HG02981 (cell line): ENCODE data around the gene RPL10A.

Experiments used
- ATAC-seq: cut with Tn5 transposase; IDR thresholded peaks from one replicate; pipeline ENCODE4 v1.9.1; 2021; ENCODE audit warnings: mild to moderate bottlenecking, moderate library complexity; ENCODE audit not compliant: unreplicated experiment

The RPL10A gene

DNA sequence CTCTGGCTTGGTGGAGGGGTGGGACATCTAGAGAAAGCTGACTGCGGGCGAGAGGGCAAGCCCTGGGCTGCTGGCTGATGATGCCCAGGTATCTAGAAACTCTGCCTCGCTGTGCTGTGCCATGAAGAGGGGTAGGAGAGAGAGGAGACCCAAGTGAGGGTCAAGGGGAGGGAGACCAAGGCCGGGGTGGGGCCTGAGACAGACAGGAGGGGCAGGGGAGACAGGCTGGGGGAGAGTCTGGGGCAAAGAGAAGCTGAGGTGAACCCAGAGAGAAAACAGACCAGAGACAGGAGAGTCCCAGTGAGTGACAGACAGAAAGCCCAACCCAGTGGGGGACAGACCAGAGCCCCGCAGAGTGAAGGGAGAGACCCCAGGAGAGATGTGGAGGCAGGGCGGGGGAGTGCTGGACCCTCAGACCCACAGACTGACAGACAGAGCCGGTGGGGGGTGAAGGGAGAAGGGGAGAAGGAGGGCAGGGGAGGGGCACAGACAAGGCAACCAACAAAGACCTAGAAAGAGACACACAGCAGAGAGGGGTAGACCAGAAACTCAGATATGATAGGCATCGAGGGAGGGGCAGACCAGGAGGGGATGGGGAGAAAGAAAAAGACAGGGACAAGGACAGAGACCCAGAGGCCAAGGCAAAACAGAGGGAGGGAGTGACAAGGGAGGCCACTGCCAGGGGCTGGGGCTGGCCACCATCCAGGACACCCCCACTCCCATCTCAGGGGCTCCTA is 22.8 kb downstream of the RPL10A start:
- no peak for ATAC-seq

DNA sequence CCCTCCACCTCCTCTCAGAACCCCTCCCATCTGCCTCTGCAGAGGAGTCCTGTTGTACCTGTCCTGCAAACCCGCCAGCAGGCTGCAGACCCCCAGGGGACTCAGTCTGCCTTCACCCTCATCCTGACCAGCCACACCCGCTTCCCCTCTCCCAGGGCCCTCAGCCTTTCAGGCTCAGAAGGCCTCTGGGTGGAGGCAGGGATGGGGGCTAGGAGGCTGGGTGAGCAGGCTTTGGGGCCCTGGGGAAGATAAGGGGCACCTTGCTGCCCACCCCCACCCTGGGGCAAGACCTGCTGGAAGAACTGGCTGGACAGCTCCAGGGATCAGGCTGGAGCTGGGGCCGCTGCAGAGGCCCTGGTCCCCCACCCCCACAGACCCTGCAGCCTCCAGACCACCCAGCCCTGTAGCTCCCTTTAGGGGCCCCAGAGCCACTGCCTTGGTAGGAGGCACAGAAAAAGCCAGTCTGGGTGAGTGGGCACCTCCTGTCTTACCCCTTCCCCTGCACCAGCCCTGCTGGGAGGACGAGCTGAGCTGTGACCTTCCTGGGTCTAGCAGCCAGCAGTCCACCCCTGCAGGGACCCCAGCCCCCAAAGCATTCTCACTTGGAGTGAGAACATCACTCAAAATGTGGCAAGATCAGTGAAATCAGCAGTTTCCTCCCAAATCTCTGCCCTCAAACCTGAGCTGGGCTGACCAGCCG is 23.5 kb downstream of the RPL10A start:
- no peak for ATAC-seq

GRCh38 chr6:35492258-35492973 is 24.2 kb downstream of the RPL10A start:
- ATAC-seq, result no peak

GRCh38 chr6:35492974-35493284 is 24.7 kb downstream of the RPL10A start:
- ATAC-seq, result no peak

DNA sequence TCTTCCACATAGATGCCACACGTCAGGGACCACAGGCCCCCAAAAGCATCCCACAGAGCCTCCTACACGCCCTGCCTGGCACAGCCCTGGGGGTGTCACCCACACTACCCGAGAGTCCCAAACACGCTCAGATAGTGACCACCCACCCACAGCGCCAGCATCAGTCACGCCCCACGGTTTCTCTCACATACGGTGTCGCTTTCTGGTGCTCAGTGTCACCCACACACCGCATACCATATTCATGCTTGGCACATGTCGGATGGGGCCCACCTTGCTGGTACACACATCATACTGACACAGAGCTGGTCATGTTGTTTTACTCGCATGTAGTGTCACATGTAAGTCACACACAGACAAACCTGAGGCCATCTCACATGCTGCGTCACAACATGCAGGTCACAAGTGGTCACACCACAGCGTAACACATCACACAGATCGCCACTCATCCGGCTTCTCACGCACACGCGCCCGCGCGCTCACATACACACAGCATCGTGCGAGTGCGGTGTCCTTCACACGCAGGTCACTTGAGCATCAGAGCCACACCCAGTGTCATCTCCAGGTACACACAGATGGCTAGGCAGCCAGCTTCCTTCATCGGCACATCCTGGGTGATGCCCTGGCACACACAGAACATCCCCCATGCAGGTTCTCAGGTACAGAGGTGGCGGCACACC is 25.2 kb downstream of the RPL10A start:
- no peak for ATAC-seq

GRCh38 chr6:35494161-35494563 is 26.0 kb downstream of the RPL10A start:
- ATAC-seq, result no peak

DNA sequence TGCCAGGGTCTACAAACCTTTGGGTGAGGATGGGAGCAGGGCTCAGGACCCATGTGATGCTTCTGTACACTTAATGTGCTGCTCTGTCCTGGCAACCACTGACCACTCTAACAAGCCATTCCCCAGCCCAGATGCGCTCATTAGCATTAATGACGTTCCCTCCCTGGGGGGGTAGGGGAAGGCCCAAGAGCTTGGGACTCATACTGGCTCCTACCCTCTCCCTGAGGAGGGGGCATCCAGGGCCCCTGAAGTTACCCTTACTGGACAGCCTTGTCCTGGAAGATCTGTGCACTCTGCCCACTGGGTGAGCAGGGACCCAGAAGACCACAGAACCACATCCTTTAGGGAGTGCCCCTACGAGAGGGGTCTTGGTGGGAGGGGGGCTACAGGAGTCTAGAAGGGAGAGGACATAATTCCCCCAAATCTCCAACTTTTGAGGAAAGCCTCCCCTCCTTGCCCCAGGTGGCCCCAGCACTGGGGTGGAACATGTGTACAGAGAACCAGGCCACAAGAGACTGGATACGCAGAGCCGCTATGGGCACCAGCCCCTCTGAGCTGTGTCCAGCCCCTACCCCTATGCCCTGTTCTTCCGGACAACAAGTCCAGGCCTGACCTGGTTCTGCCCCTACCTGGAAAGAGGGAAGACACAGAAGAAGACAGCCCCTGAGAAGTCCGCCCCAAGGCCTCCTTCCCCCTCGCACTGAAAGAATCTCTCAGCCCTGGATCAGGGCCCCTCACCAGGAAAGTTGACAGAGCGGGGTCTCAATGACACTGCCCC is 27.2 kb downstream of the RPL10A start:
- ATAC-seq, result no peak

DNA sequence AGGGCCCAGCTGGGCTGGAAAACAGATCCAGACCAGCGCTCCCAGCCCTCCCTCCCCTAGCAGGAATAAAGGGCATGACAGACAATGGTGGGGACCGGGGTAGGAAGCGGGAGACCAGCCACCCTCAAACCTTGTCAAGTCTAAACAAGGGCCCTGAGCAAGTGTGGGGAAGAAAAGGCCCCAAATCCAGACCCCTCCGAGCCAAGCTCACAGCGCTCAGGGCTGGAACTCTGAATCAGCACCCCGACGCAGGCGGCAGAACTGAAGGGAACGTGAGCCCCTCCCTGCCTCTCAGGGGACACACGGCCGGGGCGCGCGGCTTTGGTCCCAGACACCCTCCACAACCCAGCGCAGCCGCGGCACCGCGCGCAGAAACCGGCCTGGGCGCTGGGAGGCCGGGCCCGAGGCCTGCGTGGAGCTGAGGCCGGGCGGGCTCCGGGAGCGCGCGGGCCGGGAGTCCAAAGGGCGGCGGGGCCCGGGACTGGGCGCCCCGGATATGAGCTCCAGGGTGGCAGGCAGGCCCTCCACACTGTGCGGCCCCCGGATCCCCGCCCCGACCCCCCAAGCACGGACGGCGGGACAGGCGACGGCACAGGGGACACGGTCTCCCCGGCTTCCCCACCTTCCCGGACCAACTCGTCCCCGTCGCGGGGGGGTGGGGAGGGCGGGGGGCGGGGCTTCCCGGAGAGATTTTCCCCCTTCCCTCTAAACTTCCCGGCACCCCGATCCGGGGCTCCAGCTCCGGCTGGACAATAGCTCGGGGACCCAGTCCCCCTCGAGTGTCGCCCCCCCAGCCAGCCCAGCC is 28.0 kb downstream of the RPL10A start:
- no peak for ATAC-seq

- no peak for ATAC-seq
Measured at GRCh38 chr6:35496841-35497570, 28.8 kb downstream of the RPL10A start, which contains the start of gene TEAD3. Gene TEAD3, minus strand, starts transcription at chr6:35497079.

- no peak for ATAC-seq
Measured at GRCh38 chr6:35497571-35498421, 29.6 kb downstream of the RPL10A start.

DNA sequence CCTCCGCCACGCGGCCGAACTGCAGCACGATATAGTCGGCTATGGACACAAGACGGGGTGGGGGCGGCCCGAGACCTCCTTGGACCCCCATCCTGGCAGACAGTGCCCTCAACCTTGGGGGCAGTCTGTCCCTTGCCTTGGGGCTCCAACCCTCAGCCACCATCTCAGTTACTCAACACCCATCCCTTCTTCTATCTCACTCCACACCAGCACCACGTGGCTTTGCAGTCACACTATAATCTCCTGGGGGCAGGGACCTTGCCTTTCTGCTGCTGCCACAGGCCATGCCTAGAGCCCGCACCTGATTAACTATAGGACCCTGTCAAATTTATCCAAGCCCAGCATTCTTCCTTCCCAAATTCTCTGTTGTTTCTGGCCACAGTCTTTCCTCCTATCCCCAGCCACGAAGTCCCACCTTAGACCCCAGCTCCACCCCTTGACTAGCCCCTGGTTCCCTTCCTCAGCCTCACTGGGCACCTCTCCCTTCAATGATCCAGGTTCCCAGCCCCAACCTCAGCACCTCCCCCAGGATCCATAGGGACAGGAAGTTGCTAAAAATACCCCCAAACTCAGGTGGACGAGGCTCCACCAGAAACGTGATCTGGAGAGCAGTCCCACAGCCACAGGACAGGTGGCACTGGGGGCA is 30.3 kb downstream of the RPL10A start:
- ATAC-seq, result no peak

DNA sequence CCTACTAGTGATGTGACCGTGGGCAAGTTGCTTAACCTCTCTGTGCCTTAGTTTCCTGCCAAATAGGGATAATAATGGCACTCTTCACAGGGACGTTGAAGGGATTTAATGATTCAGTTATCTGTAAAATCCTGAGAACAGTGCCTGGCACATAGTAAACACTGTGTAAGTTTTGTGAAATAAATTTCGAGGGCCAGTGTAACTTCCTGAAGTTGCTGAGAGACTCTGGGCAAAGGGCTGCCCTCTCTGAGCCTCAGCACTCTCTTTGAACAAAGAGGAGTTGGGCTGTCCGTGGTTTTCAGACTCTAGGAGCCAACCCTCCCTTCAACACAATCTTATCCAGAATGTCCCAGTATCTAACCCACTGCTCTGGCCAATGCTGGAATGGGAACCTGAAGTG is 31.2 kb downstream of the RPL10A start:
- ATAC-seq, result no peak

DNA sequence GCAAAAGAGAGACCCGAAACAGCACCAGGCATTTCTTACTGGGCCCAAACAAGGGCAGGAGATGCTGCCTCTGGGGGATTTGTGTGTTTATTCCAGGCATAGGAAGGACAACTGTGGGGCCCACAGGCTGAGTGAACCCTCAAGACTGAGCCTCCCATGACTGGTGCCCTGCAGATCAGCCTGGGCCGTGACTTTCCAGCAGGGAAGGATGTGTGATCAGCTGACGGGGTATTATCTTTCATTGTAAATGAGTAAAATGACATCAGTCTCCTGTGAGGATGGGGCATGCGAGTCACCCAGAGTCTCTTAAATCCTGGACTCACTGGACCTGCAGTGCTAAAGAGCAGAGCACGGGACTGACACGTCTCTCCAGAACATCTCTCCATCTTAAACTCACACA is 32.6 kb downstream of the RPL10A start:
- ATAC-seq, result no peak

- no peak for ATAC-seq
Measured at GRCh38 chr6:35501784-35502183, 33.6 kb downstream of the RPL10A start.

- no peak for ATAC-seq
Measured at GRCh38 chr6:35503534-35503933, 35.3 kb downstream of the RPL10A start.

- ATAC-seq, result no peak
Measured at GRCh38 chr6:35505999-35506412, 37.8 kb downstream of the RPL10A start.

- no peak for ATAC-seq
Measured at GRCh38 chr6:35506536-35506935, 38.3 kb downstream of the RPL10A start.

- no peak for ATAC-seq
Measured at GRCh38 chr6:35507221-35507620, 39.0 kb downstream of the RPL10A start.
